ENCODE data around the gene RAPGEF4.

DNA sequence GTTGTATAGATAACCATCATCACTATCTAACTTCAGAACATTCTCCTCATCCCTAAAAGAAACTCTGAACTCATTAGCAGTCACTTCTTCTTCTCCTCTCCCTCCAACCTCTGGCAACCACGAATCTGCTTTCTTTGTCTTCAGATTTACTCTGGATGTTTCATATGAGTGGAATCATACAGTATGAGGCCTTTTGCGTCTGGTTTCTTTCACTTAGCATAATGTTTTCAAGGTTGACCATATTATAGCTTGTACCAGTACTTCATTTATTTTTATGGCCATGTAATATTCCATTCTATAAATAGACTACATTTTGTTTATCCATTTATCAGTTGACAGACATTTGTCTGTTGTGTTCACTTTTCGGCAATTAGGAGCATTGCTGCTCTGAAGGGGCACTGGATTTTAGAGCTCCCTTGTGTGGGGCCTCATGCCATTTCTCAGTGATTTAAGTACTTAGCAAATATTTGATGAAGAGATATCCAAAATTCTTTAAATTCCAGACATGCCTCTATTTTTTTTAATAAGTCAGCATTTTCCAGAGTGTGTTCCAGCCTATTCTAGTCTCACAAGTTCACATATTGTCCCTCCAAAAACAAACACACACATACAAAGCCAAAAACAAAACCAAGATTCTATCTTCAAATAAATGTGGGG lies 317.5 kb downstream of the RAPGEF4 start:
- TF ChIP-seq CTCF (IDR thresholded peaks at IDR 0.05; ENCODE audit: low read depth, low read length, poor library complexity, severe bottlenecking) (no peak), EZH2phosphoT487 (IDR thresholded peaks at IDR 0.05; ENCODE audit: borderline replicate concordance, low read length) (no peak)
